Brain microvascular endothelial cell (primary cell): Measurements from ENCODE around the gene PSMB10.

Experiments used
- DNase-seq: peaks from one replicate; pipeline ENCODE4 v3.0.0-alpha.2; 2020
- H3K27ac ChIP-seq: fragments of 250-450 bp; sonication (Bioruptor Pico); 2 replicates; pipeline ENCODE4 v1.5.1; 2020; ENCODE audit warnings: mild to moderate bottlenecking, moderate library complexity
- H3K27me3 ChIP-seq: fragments of 250-450 bp; sonication (Bioruptor Pico); replicated peaks from 2 replicates; pipeline ENCODE4 v1.5.1; 2020; ENCODE audit warnings: mild to moderate bottlenecking
- H3K36me3 ChIP-seq: fragments of 250-450 bp; sonication (Bioruptor Pico); replicated peaks from 2 replicates; pipeline ENCODE4 v1.5.1; 2020; ENCODE audit warnings: mild to moderate bottlenecking
- H3K4me3 ChIP-seq: 2 replicates; pipeline ENCODE4 v1.5.1; 2011; ENCODE audit warnings: low read depth, mild to moderate bottlenecking, control low read depth, low read length, moderate library complexity
- CTCF ChIP-seq: IDR thresholded peaks from 2 replicates; pipeline ENCODE4 v1.5.1; 2011; ENCODE audit warnings: low read depth, mild to moderate bottlenecking, moderate library complexity, low read length, control low read depth, inconsistent platforms; ENCODE audit errors: missing control alignments
- in situ Hi-C: cut with HindIII; loops from 2 replicates; pipeline ENCODE4 v1.10.0; 2017; ENCODE audit warnings: low sequenced_read_pairs, low pct_ligation_motif_present

PSMB10 gene

GRCh38 chr16:67927131-67927941 lies 9.3 kb downstream of the PSMB10 start:
- no peak overlapping the region for H3K4me3 ChIP-seq

GRCh38 chr16:67926181-67926750 lies 10.4 kb downstream of the PSMB10 start:
- in situ Hi-C loops: no loop called here
- H3K36me3 ChIP-seq: peaks cover 11% of the 10 kb centered on the region
- no peak overlapping the region for H3K4me3 ChIP-seq
- DNase-seq: peak; percentile 43
- H3K27ac ChIP-seq: no peak overlapping the region
- H3K27me3 ChIP-seq: no peaks in the 10 kb centered on the region
- TF ChIP-seq CTCF: peak; percentile 39

More at GRCh38 chr16:67927131-67927941, 9.3 kb downstream of the PSMB10 start:
- TF ChIP-seq CTCF: no peak
- Histone ChIP-seq H3K36me3 (peaks cover 11% of the 10 kb centered on the region), H3K27ac (no peak overlapping the region), H3K27me3 (no peaks in the 10 kb centered on the region)
- in situ Hi-C loops: no loop called here
- DNase-seq: no peak

DNA sequence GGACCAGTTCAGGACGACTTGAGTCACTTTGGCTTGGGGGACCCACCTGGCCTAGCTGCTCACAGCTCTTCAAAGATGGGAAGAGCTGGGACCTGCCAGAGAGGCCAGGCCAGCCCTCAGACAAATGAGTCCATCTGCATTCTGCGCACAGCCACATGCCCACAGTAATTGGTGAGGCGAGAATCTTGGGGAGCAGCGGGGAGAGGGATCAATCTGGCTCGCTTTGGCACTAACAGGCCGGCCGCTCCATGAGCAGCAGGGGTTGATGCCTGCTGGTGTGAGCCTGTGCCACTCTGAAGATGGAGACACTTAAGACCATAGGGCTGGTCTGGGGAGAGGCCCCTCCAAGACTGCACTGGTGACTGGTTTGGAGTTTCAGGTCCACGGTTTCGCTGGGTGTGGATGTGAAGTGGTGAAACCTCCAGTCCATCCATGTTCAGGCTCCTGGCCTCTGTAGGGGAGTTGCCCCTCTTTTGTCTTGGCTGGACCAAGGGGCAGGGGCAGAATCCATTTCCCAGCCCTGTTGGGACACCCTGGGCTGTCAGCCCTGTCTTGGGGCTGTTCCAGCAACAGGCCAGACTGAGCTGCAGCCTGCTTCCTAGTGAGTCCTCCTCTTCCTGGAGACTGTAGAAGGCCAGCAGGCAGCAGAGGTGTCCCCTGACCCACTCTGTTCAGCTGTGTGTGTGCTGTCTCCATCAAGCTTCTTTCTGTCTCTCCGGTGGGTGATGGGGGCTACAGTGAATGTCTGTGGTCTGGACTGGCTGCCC lies 12.3 kb downstream of the PSMB10 start:
- H3K27ac ChIP-seq: no peak overlapping the region
- H3K36me3 ChIP-seq: peaks cover 8% of the 10 kb centered on the region
- H3K27me3 ChIP-seq: no peaks in the 10 kb centered on the region
- in situ Hi-C loops: loop anchor here (25.0 kb wide), 2 partner anchors 112 to 212 kb away; partner anchors contain the start of genes GFOD2, RANBP10 and TSNAXIP1
- DNase-seq: no peak
- no peak overlapping the region for H3K4me3 ChIP-seq
- no peak for TF ChIP-seq CTCF

DNA sequence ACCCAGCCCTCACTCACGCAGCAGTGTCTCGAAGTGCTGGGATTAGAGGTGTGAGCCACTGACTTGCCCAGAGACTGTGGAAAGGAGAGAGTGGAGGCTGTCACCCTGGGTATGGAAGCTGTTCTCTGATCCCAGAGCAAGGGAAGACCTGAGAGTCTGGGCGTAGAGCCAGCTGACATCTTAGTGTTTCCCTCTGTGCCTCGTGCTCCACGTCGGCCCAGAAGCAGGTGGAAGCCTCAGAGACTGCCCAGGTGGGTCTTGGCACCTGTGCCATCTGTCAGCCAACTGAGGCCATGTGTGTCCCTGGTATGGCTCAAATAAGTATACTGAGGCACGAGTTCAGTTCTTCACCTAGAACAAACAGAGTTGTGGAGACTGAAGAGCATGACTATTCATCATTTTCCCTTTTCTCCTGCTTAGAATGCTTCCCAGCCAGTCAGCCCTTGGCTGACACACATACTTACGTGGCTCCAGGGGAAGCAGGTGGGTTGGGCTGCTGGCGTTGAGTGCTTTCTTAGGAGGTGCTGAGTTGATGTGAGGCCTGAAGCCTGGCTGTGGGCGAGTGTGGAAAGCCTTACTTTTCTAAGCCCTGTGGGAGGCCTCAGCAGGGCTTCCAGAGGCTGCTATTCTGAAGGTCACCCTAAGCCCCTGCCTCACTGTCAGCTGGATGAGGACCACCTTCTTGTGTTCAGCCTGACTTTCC lies 13.1 kb downstream of the PSMB10 start:
- TF ChIP-seq CTCF: no peak
- no peak for DNase-seq
- no peak overlapping the region for H3K4me3 ChIP-seq
- in situ Hi-C loops: loop anchor here (25.0 kb wide), 2 partner anchors 111 to 211 kb away; partner anchors contain the start of genes GFOD2, RANBP10 and TSNAXIP1
- peaks cover under 1% of the 10 kb centered on the region for H3K36me3 ChIP-seq
- no peaks in the 10 kb centered on the region for H3K27me3 ChIP-seq
- H3K27ac ChIP-seq: no peak overlapping the region

DNA sequence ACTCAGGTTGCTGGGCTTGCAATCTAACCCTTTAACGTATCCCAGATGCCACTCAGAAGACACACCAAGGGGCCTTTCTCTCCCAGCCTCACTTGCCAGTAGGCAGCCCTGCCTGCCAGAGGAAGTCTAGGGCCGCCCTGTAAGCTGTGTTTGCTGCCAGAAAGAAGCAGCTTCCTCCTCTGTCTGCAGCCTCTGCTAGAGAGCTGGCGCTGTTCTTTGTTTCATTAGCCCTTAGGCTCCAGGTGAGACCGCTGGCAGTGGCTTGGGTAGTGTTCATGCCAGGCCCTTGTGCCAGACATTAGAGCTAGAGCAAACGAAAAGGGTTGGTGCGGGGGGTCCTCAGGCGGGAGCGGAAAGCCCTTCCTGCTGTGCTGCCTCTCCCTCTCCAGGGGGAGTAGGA lies 13.9 kb downstream of the PSMB10 start:
- Histone ChIP-seq H3K4me3 (no peak overlapping the region), H3K27me3 (no peaks in the 10 kb centered on the region), H3K36me3 (no peaks in the 10 kb centered on the region), H3K27ac (no peak overlapping the region)
- TF ChIP-seq CTCF: no peak
- DNase-seq: no peak
- in situ Hi-C loops: loop anchor here (25.0 kb wide), 2 partner anchors 110 to 210 kb away; partner anchors contain the start of genes GFOD2, RANBP10 and TSNAXIP1
